Measurements from ENCODE around the gene DEAF1.
"Not testable (repeated sequence)": the region's sequence is repeated elsewhere in the genome, so short reads cannot be mapped to it uniquely, and the experiment has no call there.

DEAF1 gene

GRCh38 chr11:702462-703461 is 7.7 kb upstream of the DEAF1 start:
- peak in 1 of 56 donors; percentile 43 for DNase-seq

DNA sequence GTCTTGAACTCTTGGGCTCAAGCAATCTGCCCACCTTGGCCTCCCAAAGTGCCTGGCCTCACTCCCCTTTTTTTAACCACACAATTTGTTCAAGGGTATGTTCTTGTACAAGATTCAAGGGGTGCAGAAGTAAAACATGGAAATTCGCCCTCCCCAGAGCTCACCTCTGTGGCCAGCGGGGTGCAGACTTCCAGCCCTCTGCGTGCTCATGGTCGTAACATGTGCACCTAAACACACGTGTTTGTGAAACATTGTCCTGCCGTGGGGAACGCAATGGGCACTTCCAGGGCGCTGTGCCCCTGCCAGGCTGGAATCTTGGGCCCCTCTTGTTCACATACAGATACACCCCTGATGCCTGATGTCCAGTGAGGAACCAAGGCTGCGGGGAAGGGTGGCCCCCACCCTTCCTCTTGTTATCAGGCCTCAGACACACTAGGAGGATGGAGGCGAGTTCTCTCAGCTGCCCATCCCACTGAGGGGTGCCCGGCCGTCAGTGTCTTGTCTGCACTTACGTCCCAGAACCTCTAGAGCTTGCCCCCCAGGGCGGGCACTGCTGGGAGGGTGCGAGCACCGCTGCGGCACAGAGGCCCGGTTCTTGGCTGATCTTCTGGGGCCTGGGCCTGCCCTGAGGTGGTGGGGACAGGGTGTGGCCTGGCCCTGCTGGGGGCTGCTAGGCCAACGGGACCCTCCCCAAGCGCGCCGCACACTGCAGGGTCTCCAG is 6.9 kb upstream of the DEAF1 start:
- DNase-seq = no peak

DNA sequence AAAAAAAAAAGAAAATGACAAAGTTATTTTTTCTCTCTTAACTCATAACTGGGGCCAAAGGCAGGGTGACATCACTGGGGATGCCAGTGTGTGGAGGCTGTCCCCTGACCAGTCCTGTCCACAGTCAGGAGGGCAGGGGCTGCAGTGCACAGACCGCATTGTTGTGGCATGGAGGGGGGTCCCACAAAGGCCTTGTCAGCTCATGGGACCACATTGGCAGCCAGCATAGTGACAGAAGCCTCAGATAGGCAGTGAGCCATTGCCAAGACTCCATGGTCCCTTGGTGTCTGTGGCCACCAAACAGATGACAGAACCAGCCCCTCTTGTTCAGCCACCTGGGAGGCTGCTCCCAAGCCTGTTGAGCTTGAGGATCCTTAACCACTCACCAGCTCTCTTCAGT is 4.7 kb upstream of the DEAF1 start:
- DNase-seq = no peak

- no peak for DNase-seq
These were observed 4.1 kb upstream of the DEAF1 start for GRCh38 chr11:699116-699508.

DNA sequence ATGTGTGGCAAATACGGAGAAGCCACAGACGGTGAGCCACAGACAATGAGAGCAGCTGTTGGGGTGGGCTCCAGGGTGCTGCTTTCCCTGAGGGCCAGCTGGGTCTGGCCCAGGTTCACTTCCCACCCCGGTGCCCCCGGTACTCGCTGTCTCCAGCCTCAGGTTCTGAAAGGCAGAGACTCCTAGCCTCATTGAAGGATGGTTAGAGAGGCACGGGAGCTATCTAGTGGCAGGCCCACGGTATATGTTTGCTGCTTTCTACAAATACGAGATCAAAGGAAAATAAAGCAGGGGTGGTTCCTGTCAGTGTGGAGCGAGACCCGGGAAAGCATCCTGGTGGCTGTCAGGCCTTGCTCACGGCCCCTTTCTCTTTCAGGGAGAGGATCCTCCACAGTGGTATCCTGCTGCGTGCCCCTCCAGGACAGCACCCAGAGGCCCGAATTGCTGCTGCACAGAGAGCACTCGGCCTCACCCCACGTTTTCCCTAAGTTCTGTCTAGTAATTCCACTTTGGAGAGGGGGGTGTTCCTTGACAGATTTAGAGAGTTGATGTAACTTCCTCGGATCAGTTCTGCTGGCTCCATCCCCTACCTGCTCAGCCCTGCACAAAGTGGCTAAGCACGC is 3.6 kb upstream of the DEAF1 start:
- no peak for DNase-seq

DNA sequence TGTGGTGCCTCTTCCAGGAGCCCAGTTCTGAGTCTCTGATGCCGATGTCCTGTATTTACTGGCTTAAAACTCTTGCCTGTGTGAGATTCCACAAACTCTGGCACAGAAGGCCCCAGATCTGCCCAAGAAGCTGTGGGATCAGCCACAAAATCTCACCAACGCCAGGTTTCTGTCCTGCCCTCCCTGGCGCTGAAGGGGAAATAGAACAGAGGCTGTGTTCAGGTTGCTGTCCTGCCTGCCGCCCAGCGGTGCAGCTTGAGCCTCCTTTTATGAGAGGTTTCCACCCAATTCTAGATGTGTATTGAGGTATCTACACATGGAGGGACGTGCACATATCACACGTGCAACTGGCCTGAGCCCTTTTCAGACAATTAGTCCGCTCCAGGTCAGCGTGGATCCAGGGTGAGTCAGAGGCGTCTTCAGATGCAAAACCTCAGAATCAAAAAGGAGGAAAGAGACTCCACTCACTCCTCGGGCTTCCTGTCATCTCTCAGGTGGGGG is 2.8 kb upstream of the DEAF1 start:
- no peak for DNase-seq

- no peak for DNase-seq
These were observed 2.0 kb upstream of the DEAF1 start for GRCh38 chr11:696955-697491.

GRCh38 chr11:695538-696248 is 671 bp upstream of the DEAF1 start, which contains the start of gene TMEM80:
TSS of gene TMEM80 (plus strand) at chr11:695816. CDS start at chr11:695828, 12 bp downstream.
- DNase-seq = peak; percentile 22 to 100 (median 95)

- peak in 1 of 56 donors; percentile 100 for DNase-seq
These were observed 191 bp upstream of the DEAF1 start for GRCh38 chr11:695288-695537.

DNA sequence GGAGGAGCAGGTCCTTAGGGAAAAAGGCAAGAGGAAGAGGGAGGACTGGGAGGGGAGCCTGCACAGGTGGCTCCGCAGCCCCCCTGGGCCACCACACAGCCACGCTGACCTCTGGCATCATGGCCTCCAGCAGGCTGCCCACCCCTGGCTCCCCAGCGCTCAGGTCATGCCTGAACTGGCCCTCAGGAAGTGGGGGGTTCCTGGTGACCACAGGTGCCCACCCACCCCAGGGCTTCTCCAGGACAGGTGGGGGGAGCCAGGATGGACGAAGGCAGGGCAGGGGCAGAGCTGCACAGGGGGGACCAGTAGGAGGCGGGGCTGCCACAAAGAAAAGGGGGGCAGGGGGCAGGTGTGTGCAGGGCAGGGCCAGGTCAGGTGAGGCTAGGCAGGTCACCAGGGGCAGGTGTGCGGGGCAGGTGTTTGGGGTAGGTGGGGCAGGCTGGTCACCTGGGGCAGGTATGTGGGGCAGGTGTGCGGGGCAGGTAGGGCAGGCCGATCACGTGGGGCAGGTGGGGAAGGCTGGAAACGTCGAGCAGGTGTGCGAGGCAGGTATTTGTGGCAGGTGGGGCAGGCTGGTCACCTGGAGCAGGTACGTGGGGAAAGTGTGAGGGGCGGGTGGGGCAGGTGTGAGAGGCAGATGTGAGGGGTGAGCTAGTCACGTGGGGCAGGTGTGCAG is 997 bp downstream of the DEAF1 start:
- DNase-seq = peak in 1 of 56 donors; percentile 22

GRCh38 chr11:693415-693831 is 1.6 kb downstream of the DEAF1 start:
- no peak for DNase-seq

- no peak for DNase-seq
These were observed 2.1 kb downstream of the DEAF1 start for GRCh38 chr11:692824-693414.

DNA sequence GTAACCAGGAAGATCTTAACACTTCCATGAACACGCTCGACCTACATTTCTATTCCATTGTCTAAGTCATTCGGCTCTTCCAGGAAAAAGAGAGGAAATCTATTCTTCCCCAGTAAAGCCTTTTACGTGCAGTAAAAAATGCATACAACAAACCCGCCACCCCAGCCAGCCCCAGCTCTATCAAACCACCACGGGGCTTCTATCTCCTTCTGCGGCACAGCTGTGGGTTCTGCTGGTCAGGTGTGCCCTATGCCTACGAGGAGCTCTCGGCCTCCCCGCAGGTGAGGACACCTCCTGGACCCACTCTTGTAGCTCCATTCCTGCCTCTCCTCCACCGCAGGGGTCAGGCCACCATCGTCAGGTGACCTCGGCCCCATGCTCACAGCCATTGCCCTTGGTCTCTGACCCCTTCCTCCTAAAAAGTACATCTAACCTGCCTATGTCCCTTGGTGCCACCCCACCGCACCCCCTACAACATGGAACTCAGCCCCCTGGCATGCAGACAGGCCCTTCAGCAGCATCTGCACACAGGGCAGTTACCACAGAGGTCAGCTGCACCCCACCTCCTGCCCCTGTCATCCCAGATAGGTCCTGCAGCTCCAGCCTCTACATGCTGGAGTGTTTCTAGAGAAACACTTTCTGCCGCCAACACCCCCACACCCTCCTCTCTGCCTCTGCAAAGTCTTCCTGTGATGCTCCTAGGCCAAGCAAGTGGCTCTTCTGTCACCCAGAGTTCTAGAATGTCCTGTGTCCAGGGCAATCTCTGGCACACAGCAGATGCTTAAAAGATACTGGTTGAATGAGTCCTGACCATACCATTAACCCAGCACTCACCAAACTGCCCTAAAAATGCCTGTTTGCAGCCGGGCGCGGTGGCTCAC is 3.1 kb downstream of the DEAF1 start:
- no peak for DNase-seq

- peak in 3 of 56 donors; percentile 27 to 45 (median 27) for DNase-seq
These were observed 4.0 kb downstream of the DEAF1 start for GRCh38 chr11:690738-691633.

DNA sequence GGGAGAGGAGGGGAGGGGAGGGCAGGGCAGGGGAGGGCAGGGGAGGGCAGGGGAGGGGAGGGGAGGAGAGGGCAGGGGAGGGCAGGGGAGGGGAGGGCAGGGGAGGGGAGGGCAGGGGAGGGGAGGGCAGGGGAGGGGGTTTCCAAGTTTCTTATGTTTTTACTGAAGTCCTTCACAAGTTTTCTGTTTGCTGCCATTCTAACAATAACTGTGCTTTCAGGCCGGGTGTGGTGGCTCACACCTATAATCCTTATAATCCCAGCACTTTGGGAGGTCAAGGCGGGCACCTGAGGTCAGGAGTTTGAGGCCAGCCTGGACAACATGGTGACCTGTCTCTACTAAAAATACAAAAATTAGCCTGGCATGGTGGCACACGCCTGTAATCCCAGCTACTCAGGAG is 4.8 kb downstream of the DEAF1 start:
- not testable (repeated sequence) for DNase-seq

GRCh38 chr11:689625-690024 is 5.4 kb downstream of the DEAF1 start:
- DNase-seq = no peak

DNA sequence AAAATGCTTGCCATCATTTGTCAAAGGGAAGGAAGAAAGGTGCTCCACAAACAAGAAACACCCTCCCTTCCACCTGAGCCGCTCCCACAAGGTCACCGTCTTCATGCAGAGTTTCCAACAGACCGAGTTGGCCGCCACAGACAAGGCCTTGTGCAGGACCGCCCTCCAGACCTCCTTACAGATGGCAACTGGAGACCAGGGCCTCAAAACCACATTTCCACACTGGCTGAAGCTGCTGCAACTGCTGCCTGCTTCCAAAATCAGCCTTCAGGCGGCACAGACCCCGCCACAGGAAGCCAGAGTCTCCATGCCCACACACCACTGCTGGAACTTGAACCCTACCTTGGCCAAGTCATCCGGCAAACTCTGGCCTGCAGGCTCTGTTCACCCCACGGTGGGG is 6.3 kb downstream of the DEAF1 start:
- DNase-seq = no peak

GRCh38 chr11:687751-688150 is 7.3 kb downstream of the DEAF1 start:
- DNase-seq = no peak

Measured in nucleus accumbens (tissue), 56 donors.